Osteoblast (primary cell): Measurements from ENCODE around the gene SALL1. TPM values are rescaled to one million over a fixed set of nuclear protein-coding genes. Genes with fewer than 3 reads are reported as not detected.

Source experiments
- DNase-seq: peaks from one replicate; pipeline ENCODE4 v3.0.0; 2011; ENCODE audit warnings: low spot score, mixed read lengths; ENCODE audit not compliant: insufficient read length; ENCODE audit errors: missing footprints
- H2AFZ ChIP-seq: 2 replicates; pipeline ENCODE4 v1.6.0; 2011; ENCODE audit warnings: mild to moderate bottlenecking, low read length
- H3K27ac ChIP-seq: 2 replicates; pipeline ENCODE4 v1.5.1; 2011; ENCODE audit warnings: mild to moderate bottlenecking, low read depth, low read length, moderate library complexity
- H3K27me3 ChIP-seq: 2 replicates; pipeline ENCODE4 v1.6.0; 2012; ENCODE audit warnings: mild to moderate bottlenecking, control low read depth, inconsistent platforms, low read length, moderate library complexity; ENCODE audit not compliant: insufficient read depth
- H3K36me3 ChIP-seq: 2 replicates; pipeline ENCODE4 v1.5.1; 2011; ENCODE audit warnings: mild to moderate bottlenecking, low read length, control low read depth, moderate library complexity; ENCODE audit not compliant: insufficient read depth
- H3K4me1 ChIP-seq: 2 replicates; pipeline ENCODE4 v1.5.1; 2011; ENCODE audit warnings: mild to moderate bottlenecking, low read length, control low read depth, moderate library complexity; ENCODE audit not compliant: insufficient read depth
- H3K4me2 ChIP-seq: 2 replicates; pipeline ENCODE4 v1.6.0; 2011; ENCODE audit warnings: mild to moderate bottlenecking, low read length; ENCODE audit not compliant: insufficient read depth
- H3K4me3 ChIP-seq: fragments of 200-600 bp; sonication (generic); 3 replicates; pipeline ENCODE4 v1.5.1; 2012; ENCODE audit warnings: mild to moderate bottlenecking, low read length, inconsistent platforms; ENCODE audit not compliant: insufficient read depth
- H3K79me2 ChIP-seq: 2 replicates; pipeline ENCODE4 v1.6.0; 2012; ENCODE audit warnings: mild to moderate bottlenecking, low read length, control low read depth, inconsistent platforms; ENCODE audit not compliant: insufficient read depth
- H3K9me3 ChIP-seq: 2 replicates; pipeline ENCODE4 v1.5.1; 2011; ENCODE audit warnings: low read depth, low read length, control low read depth
- H4K20me1 ChIP-seq: 2 replicates; pipeline ENCODE4 v1.6.0; 2012; ENCODE audit warnings: mild to moderate bottlenecking, low read length, control low read depth; ENCODE audit not compliant: insufficient read depth
- CTCF ChIP-seq: IDR thresholded peaks from 2 replicates; pipeline ENCODE4 v1.5.1; 2011; ENCODE audit warnings: mild to moderate bottlenecking, low read depth, low read length, moderate library complexity; ENCODE audit errors: extremely low read depth
- total RNA-seq: library from RNA; depleted of rRNA; stranded (reverse); fragments of >200 nt; gene quantifications from 2 replicates; pipeline ENCODE4 v1.2.3, GENCODE V29; 2012

The SALL1 gene
- under 0.01 TPM in 2 replicates for total RNA-seq

GRCh38 chr16:51150888-51151320 lies at the start of gene SALL1:
TSS of gene SALL1 (minus strand) at chr16:51151270. CDS start at chr16:51151241, 29 bp downstream.
- peak within 1 kb of the TSS; percentile 82 for H3K4me2 ChIP-seq
- no peaks in the 10 kb centered on the region for H3K36me3 ChIP-seq
- peak within 1 kb of the TSS; percentile 56 for H2AFZ ChIP-seq
- no peaks in the 10 kb centered on the region for H4K20me1 ChIP-seq
- no peak for TF ChIP-seq CTCF
- peak; percentile 93 for DNase-seq
- no peaks in the 10 kb centered on the region for H3K4me1 ChIP-seq
- H3K79me2 ChIP-seq = no peaks in the 10 kb centered on the region
- no peaks in the 10 kb centered on the region for H3K9me3 ChIP-seq
- H3K27me3 ChIP-seq = peaks cover 12% of the 10 kb centered on the region
- H3K27ac ChIP-seq = no peak within 1 kb of the TSS
- H3K4me3 ChIP-seq = peak within 1 kb of the TSS; percentile 71

- Histone ChIP-seq H3K4me2 (no peak overlapping the region), H2AFZ (no peak overlapping the region), H4K20me1 (no peaks in the 10 kb centered on the region), H3K9me3 (no peaks in the 10 kb centered on the region), H3K36me3 (no peaks in the 10 kb centered on the region), H3K79me2 (no peaks in the 10 kb centered on the region), H3K4me3 (no peak overlapping the region), H3K4me1 (no peaks in the 10 kb centered on the region), H3K27ac (no peak overlapping the region), H3K27me3 (no peaks in the 10 kb centered on the region)
- no peak for DNase-seq
- no peak for TF ChIP-seq CTCF
These were observed 49.7 kb upstream of the SALL1 start for GRCh38 chr16:51200793-51201192.

GRCh38 chr16:51197953-51198748 lies 47.1 kb upstream of the SALL1 start:
- Histone ChIP-seq H4K20me1 (no peaks in the 10 kb centered on the region), H3K4me3 (no peak overlapping the region), H3K9me3 (no peaks in the 10 kb centered on the region), H3K27me3 (no peaks in the 10 kb centered on the region), H3K4me1 (no peaks in the 10 kb centered on the region), H3K27ac (no peak overlapping the region), H3K4me2 (no peak overlapping the region), H3K36me3 (no peaks in the 10 kb centered on the region), H3K79me2 (no peaks in the 10 kb centered on the region), H2AFZ (no peak overlapping the region)
- no peak for DNase-seq
- TF ChIP-seq CTCF = no peak

- H3K27me3 ChIP-seq = no peaks in the 10 kb centered on the region
- no peak overlapping the region for H3K27ac ChIP-seq
- H3K36me3 ChIP-seq = no peaks in the 10 kb centered on the region
- H4K20me1 ChIP-seq = no peaks in the 10 kb centered on the region
- DNase-seq = no peak
- no peaks in the 10 kb centered on the region for H3K4me1 ChIP-seq
- no peaks in the 10 kb centered on the region for H3K9me3 ChIP-seq
- H2AFZ ChIP-seq = no peak overlapping the region
- TF ChIP-seq CTCF = no peak
- H3K79me2 ChIP-seq = no peaks in the 10 kb centered on the region
- H3K4me2 ChIP-seq = no peak overlapping the region
- H3K4me3 ChIP-seq = no peak overlapping the region
These were observed 42.8 kb upstream of the SALL1 start for GRCh38 chr16:51193879-51194278.
